Activated CD4-positive, CD25-positive, alpha-beta regulatory T cell treated with anti-CD3 and anti-CD28 coated beads, Interleukin-2, amount 50 U/mL, for 72 hours (primary cell): ENCODE results near the gene ITM2C.

Experiments used
- DNase-seq: peaks from one replicate; pipeline ENCODE4 v3.0.0; 2021

Gene ITM2C

DNA sequence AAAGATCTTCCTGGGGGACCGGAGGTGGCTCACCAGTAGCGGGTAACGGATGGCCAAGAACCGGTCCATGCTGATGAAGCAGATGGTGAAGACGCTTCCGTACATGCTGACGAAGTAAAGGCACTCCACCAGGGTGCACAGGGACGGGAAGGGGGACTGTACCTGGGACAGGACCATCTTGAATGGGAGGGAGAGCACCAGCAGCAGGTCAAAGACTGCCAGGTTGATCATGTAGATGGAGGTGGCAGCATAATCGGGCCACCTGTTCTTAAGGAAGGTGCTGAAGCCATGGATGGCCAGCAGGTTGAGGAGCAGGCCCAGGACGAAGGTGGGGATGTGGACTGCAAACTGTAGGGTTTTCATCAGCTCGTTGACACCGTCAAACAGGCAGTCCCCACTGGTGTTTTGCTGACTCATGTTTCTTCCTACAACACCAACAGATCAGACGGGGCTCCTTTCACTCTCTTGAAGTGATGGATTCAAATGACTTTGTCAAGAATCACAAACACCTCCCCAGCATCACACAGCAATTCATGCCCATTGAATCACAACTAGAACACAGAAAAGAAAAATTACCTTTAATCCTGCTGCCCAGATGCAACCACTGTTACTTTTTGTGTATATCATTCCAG is 45.9 kb downstream of the ITM2C start:
- DNase-seq = no peak

- DNase-seq = no peak
Measured at GRCh38 chr2:230912046-230912445, 47.3 kb downstream of the ITM2C start.

- DNase-seq = no peak
Measured at GRCh38 chr2:230912724-230913123, 48.0 kb downstream of the ITM2C start.

GRCh38 chr2:230913406-230914143 is 48.8 kb downstream of the ITM2C start:
- peak; percentile 23 for DNase-seq

GRCh38 chr2:230914886-230915285 is 50.1 kb downstream of the ITM2C start:
- peak; percentile 21 for DNase-seq

GRCh38 chr2:230915319-230915718 is 50.6 kb downstream of the ITM2C start:
- peak; percentile 9 for DNase-seq

- DNase-seq = no peak
Measured at GRCh38 chr2:230916218-230916617, 51.5 kb downstream of the ITM2C start.

DNA sequence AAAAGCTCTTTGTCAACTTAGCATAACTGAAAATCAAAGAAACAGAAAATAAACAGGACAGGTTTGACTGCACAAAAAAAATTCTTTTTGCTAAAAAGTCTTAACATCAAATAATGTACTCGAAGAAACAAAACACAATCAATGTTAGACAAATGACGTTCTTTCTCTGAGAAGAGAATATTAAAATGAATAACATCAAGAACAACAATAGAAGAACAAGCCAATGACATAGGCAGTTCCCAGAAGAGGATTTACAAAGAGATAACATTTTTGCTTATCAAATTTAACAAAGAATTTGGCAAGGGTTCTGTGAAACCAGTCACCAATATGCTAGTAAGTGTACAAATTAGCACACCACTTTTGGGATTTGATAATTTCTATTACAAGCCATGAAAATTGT is 54.5 kb downstream of the ITM2C start:
- no peak for DNase-seq

GRCh38 chr2:230919681-230920080 is 54.9 kb downstream of the ITM2C start:
- no peak for DNase-seq

- peak; percentile 29 for DNase-seq
Measured at GRCh38 chr2:230920167-230920566, 55.4 kb downstream of the ITM2C start.

DNA sequence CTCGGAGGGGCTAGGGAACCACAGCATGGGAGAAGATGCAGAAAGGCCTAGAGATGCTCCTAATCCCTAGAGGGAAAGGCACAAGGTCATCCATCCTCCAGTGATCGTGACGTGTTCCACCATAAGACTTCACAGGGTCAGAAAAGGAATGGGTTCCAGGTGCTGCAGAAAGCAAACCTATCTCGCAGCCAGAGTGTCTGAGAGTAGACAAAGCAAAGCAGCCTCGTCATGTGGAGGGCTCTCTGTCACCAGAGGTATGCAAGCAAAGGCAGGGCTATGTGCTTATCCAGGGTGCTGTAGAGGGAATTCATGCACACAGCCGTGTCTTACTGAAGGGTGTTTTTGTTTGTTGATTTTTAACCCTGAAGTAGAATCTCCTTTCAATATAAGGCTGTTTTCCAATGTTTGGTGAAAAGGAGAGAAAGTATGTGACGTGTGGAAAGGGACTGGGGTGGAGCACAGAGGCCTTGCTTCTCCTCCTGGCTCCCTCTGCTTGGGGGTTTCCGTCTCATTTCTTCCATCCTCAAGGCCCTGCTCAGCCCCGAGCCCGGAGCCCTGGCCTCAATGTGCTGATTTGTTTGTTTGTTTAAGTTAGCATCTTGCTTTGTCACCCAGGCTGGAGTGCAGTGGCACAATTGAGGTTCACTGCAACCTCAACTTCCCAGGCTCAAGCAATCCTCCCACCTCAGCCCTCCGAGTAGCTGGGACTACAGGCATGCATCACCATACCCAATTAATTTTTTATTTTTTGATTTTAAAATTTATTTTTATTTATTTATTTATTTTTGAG is 57.3 kb downstream of the ITM2C start:
- peak; percentile 23 for DNase-seq

DNA sequence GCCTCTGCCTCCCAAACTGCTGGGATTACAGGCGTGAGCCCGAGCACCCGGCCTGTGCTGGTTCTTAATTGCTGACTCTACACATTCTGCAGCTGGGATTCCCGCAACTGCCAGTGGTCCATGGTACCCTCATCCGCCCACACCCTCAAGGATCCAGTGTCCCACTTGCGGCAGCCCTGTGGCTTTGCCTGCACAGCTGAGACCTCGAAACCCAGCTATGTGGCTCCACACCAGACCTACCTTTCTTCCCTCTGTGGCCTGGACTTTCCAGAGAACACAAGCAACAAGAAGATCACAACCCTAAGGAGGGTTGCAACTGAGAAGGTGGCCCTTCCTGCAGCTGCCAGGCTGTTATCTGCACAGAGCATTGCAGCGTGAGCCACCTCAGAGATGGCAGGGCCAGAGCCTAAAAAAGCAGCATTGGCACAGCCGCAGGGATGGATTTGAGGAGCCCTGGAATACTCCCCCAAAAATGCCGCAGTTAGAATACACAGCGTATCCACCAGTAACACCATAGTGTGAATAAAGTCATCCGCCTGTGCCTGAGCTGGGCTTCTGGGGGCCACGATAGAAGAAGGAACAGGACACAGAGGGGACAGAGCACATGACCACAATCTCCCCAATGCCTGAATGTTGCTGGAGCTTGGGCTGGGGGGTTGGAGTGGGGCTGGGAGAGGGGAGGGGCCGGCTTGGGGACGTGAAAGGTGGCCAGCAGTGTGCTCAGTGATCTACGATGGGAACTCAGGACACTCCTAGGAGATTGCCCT is 58.4 kb downstream of the ITM2C start:
- DNase-seq = peak; percentile 30

DNA sequence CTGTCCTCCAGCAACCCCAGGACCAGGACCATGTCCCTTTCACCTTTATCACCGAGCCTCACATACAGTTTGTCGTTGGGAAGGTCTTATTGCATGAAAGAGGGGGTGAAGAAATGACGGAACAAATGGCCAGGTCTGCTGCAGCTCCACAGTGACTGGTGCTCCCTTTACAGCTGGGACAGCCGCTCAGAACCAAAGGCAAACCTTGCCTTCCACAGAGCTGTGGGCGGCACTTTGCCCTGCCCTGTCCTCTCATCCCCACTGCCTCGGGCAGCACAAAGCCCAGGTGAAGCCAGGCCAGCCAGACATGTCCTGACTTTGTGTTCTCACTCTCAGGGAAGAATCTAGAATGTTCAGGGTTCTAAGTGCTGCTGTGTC is 59.3 kb downstream of the ITM2C start:
- DNase-seq = no peak

DNA sequence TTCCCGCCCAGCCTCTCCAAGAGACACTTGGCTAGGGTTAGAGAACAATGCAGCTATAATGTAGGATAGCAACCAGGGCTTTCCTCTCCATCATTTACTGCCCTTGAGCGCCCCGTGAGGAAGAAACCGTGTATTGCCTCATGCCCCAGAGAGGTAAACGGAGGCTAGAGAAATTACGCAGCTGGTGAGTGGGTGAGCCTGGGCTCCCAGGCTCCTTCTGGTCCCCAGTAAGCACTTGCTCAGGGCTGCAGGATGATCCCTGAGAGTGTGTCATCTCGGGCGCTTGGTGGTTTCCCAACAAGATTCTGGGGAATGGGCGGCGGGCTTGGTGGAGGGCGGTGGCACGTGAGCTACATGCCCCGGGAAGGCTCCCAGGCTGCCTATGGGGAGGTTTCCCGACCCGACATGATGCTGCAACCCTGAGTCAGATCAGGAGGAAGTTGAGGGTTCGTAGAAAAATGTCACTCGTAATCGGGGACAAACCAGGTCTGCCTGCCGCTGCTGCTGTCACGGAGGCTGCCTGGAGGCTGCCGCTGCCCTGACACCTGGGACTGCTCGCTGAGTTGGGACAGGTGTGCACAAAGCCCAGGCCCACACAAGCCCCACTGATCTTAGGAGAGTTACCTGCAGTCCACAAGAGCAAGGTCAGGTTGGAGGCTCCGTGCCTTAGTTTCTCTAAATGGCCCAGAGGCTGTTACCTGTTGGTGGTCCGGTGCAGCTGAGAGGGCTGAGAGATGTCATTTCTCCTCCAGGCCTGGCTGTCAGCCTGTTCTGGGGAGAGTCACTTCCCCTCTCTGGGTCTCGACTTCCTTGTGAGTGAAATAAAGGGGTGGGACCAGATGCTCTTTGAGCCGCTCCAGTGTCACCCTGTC is 60.0 kb downstream of the ITM2C start, which contains the start of gene GPR55:
Gene GPR55, minus strand, starts transcription at position 773 of the 872 bp plus-strand sequence. CDS start 14,280 bp downstream, outside the sequence.
- DNase-seq = peak; percentile 70

GRCh38 chr2:230925443-230925878 is 60.7 kb downstream of the ITM2C start:
- peak; percentile 42 for DNase-seq

DNA sequence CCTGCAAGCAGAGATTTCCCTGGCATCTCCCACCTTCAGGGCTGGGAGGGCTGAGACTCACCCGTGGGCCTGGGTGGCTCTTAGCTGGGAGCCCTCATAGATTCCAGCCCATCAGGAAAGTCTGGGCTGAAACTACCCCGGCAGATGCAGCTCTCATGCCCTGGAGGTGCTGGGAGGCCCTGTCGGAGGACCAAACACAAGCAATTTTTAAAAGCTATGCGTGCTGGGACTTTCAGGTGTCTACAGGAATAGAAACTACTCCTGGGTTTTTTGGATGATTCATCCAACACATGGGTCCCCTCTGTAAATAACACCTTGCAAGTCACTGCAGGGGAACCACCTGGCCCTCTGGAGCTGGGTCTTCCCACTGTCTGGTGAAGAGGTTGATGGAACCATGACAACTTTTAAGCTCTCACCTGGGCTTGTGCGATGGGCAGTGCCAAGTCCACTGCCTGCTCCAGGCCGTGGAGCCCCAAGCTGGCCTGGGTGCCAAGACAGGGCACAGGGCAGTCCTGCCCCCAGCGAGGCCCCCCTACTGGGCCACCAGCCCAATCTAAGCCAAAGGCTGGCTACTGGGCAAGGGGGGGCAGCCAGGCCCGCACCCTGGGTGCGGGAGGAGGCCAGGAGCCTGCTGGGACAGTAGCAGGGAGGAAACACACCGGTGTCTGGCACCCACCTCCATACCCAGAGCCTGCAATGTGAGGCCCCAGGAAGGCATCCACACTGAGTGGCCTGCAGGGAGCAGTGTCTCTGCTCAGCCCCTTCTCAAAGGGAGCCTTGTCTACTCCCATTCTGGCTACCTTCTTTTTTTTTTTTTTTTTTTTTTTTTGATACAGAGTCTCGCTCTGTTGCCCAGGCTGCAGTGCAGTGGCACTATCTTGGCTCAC is 61.4 kb downstream of the ITM2C start:
- DNase-seq = peak; percentile 47

- peak; percentile 31 for DNase-seq
Measured at GRCh38 chr2:230927711-230928341, 63.1 kb downstream of the ITM2C start.
